Neural cell (in vitro differentiated cells): ENCODE data around the gene C14orf180. TPM values are rescaled to one million over a fixed set of nuclear protein-coding genes. Genes with fewer than 3 reads are reported as not detected.

Experiments
- H2AFZ ChIP-seq: fragments of 200-600, 300-800 bp; sonication (generic), shearing (Covaris generic); 2 replicates; pipeline ENCODE4 v1.6.0; 2014; ENCODE audit warnings: low read depth, mild to moderate bottlenecking, antibody characterized with exemption, low read length, moderate library complexity
- H3F3A ChIP-seq: fragments of 200-600 bp; shearing (Covaris generic); 2 replicates; pipeline ENCODE4 v1.6.1; 2016; ENCODE audit warnings: mild to moderate bottlenecking, moderate library complexity, mixed read lengths, antibody characterized with exemption, low read length; ENCODE audit not compliant: insufficient read depth, poor library complexity, severe bottlenecking
- H3K27ac ChIP-seq: fragments of 200-600, 300-800 bp; sonication (generic), shearing (Covaris generic); 2 replicates; pipeline ENCODE4 v1.5.1; 2014; ENCODE audit warnings: mild to moderate bottlenecking, low read length, moderate library complexity
- H3K27me3 ChIP-seq: fragments of 300-800, 200-600 bp; sonication (generic), shearing (Covaris generic); 2 replicates; pipeline ENCODE4 v1.6.0; 2014; ENCODE audit warnings: mild to moderate bottlenecking, low read depth, low read length, moderate library complexity; ENCODE audit not compliant: insufficient read depth
- H3K36me3 ChIP-seq: fragments of 300-800, 200-600 bp; sonication (generic), shearing (Covaris generic); 2 replicates; pipeline ENCODE4 v1.5.1; 2014; ENCODE audit warnings: mild to moderate bottlenecking, antibody characterized with exemption, low read length, moderate library complexity; ENCODE audit not compliant: insufficient read depth
- H3K4me2 ChIP-seq: fragments of 300-800, 200-600 bp; sonication (generic), shearing (Covaris generic); 2 replicates; pipeline ENCODE4 v1.6.0; 2014; ENCODE audit warnings: mild to moderate bottlenecking, low read length
- H3K4me3 ChIP-seq: fragments of 300-800, 200-600 bp; sonication (generic), shearing (Covaris generic); 2 replicates; pipeline ENCODE4 v1.5.1; 2014; ENCODE audit warnings: mild to moderate bottlenecking, low read length, moderate library complexity
- H3K79me2 ChIP-seq: fragments of 200-600 bp; shearing (Covaris generic); replicated peaks from 2 replicates; pipeline ENCODE4 v1.6.0; 2014; ENCODE audit warnings: mild to moderate bottlenecking, low read length, moderate library complexity; ENCODE audit not compliant: insufficient read depth
- H3K9ac ChIP-seq: fragments of 300-800, 200-600 bp; sonication (generic), shearing (Covaris generic); 2 replicates; pipeline ENCODE4 v1.6.1; 2016; ENCODE audit warnings: mild to moderate bottlenecking, low read length, mixed read lengths
- H3K9me2 ChIP-seq: fragments of 200-600 bp; shearing (Covaris generic); 2 replicates; pipeline ENCODE4 v1.6.1; 2016; ENCODE audit warnings: mild to moderate bottlenecking, low read length, mixed read lengths; ENCODE audit not compliant: insufficient read depth
- H3K9me3 ChIP-seq: fragments of 200-600, 300-800 bp; sonication (generic), shearing (Covaris generic); 2 replicates; pipeline ENCODE4 v1.6.1; 2016; ENCODE audit warnings: mild to moderate bottlenecking, mixed run types, low read length, moderate library complexity, mixed read lengths
- H4K20me1 ChIP-seq: fragments of 200-600 bp; shearing (Covaris generic); 2 replicates; pipeline ENCODE4 v1.6.1; 2016; ENCODE audit warnings: mild to moderate bottlenecking, mixed run types; ENCODE audit not compliant: insufficient read depth
- EP300 ChIP-seq: fragments of 450-650 bp; conservative IDR thresholded peaks from 2 replicates; pipeline ENCODE4 v1.6.1; 2014; ENCODE audit warnings: antibody characterized with exemption, mild to moderate bottlenecking, moderate library complexity; ENCODE audit not compliant: poor library complexity, severe bottlenecking
- EZH2 ChIP-seq: fragments of 200-600, 300-800 bp; shearing (Covaris generic), sonication (generic); IDR thresholded peaks from 2 replicates; pipeline ENCODE4 v1.6.1; 2014; ENCODE audit warnings: antibody characterized with exemption, low read length, borderline replicate concordance, mild to moderate bottlenecking; ENCODE audit not compliant: insufficient read depth, poor library complexity, severe bottlenecking
- MXI1 ChIP-seq: fragments of 450-650 bp; conservative IDR thresholded peaks from 2 replicates; pipeline ENCODE4 v1.6.1; 2014; ENCODE audit warnings: antibody characterized with exemption, mild to moderate bottlenecking; ENCODE audit not compliant: poor library complexity, severe bottlenecking
- POLR2AphosphoS5 ChIP-seq: IDR thresholded peaks from 2 replicates; pipeline ENCODE4 v1.6.1; 2012
- RAD21 ChIP-seq: fragments of 450-650 bp; conservative IDR thresholded peaks from 2 replicates; pipeline ENCODE4 v1.6.1; 2014; ENCODE audit warnings: antibody characterized with exemption, mild to moderate bottlenecking, moderate library complexity
- SMC3 ChIP-seq: fragments of 450-650 bp; conservative IDR thresholded peaks from 2 replicates; pipeline ENCODE4 v1.6.1; 2014; ENCODE audit warnings: antibody characterized with exemption, mild to moderate bottlenecking, moderate library complexity; ENCODE audit not compliant: poor library complexity
- TAF1 ChIP-seq: IDR thresholded peaks from 2 replicates; pipeline ENCODE4 v1.6.1; 2012; ENCODE audit warnings: low read depth
- polyA plus RNA-seq: library from polyadenylated mRNA; depleted of rRNA; stranded (reverse); fragments of >200 nt; gene quantifications from 2 replicates; pipeline ENCODE4 v1.2.3, GENCODE V29; 2014
- TF ChIP-seq, protein P1 (sequence below): fragments of 450-650 bp; IDR thresholded peaks from 2 replicates; pipeline ENCODE4 v1.5.1; 2014; ENCODE audit warnings: antibody characterized with exemption, mild to moderate bottlenecking, moderate library complexity; ENCODE audit not compliant: poor library complexity, severe bottlenecking
- TF ChIP-seq, protein P2 (sequence below): IDR thresholded peaks from 2 replicates; pipeline ENCODE4 v1.6.1; 2012; ENCODE audit warnings: borderline replicate concordance

The C14orf180 gene
- polyA plus RNA-seq, 1 donor from 2014 or later = not detected

- H3K79me2 ChIP-seq = no peaks in the 10 kb centered on the region
- no peak for TF ChIP-seq TAF1
- TF ChIP-seq EP300 = no peak
- TF ChIP-seq, protein P1, sequence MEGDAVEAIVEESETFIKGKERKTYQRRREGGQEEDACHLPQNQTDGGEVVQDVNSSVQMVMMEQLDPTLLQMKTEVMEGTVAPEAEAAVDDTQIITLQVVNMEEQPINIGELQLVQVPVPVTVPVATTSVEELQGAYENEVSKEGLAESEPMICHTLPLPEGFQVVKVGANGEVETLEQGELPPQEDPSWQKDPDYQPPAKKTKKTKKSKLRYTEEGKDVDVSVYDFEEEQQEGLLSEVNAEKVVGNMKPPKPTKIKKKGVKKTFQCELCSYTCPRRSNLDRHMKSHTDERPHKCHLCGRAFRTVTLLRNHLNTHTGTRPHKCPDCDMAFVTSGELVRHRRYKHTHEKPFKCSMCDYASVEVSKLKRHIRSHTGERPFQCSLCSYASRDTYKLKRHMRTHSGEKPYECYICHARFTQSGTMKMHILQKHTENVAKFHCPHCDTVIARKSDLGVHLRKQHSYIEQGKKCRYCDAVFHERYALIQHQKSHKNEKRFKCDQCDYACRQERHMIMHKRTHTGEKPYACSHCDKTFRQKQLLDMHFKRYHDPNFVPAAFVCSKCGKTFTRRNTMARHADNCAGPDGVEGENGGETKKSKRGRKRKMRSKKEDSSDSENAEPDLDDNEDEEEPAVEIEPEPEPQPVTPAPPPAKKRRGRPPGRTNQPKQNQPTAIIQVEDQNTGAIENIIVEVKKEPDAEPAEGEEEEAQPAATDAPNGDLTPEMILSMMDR = no peak
- TF ChIP-seq MXI1 = no peak
- no peak for TF ChIP-seq EZH2
- no peak for TF ChIP-seq RAD21
- no peak for TF ChIP-seq SMC3
- no peak for TF ChIP-seq POLR2AphosphoS5
- TF ChIP-seq, protein P2, sequence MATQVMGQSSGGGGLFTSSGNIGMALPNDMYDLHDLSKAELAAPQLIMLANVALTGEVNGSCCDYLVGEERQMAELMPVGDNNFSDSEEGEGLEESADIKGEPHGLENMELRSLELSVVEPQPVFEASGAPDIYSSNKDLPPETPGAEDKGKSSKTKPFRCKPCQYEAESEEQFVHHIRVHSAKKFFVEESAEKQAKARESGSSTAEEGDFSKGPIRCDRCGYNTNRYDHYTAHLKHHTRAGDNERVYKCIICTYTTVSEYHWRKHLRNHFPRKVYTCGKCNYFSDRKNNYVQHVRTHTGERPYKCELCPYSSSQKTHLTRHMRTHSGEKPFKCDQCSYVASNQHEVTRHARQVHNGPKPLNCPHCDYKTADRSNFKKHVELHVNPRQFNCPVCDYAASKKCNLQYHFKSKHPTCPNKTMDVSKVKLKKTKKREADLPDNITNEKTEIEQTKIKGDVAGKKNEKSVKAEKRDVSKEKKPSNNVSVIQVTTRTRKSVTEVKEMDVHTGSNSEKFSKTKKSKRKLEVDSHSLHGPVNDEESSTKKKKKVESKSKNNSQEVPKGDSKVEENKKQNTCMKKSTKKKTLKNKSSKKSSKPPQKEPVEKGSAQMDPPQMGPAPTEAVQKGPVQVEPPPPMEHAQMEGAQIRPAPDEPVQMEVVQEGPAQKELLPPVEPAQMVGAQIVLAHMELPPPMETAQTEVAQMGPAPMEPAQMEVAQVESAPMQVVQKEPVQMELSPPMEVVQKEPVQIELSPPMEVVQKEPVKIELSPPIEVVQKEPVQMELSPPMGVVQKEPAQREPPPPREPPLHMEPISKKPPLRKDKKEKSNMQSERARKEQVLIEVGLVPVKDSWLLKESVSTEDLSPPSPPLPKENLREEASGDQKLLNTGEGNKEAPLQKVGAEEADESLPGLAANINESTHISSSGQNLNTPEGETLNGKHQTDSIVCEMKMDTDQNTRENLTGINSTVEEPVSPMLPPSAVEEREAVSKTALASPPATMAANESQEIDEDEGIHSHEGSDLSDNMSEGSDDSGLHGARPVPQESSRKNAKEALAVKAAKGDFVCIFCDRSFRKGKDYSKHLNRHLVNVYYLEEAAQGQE = no peak
- H3K4me2 ChIP-seq = no peak overlapping the region
- H3K9me3 ChIP-seq = no peaks in the 10 kb centered on the region
- no peak overlapping the region for H2AFZ ChIP-seq
- H3K27ac ChIP-seq = no peak overlapping the region
- no peaks in the 10 kb centered on the region for H3F3A ChIP-seq
- H3K36me3 ChIP-seq = no peaks in the 10 kb centered on the region
- H3K9ac ChIP-seq = no peak overlapping the region
- H3K27me3 ChIP-seq = no peaks in the 10 kb centered on the region
- H4K20me1 ChIP-seq = no peaks in the 10 kb centered on the region
- no peak overlapping the region for H3K4me3 ChIP-seq
- H3K9me2 ChIP-seq = no peaks in the 10 kb centered on the region
Observed at GRCh38 chr14:104559804-104560585, 19.6 kb upstream of the C14orf180 start.

DNA sequence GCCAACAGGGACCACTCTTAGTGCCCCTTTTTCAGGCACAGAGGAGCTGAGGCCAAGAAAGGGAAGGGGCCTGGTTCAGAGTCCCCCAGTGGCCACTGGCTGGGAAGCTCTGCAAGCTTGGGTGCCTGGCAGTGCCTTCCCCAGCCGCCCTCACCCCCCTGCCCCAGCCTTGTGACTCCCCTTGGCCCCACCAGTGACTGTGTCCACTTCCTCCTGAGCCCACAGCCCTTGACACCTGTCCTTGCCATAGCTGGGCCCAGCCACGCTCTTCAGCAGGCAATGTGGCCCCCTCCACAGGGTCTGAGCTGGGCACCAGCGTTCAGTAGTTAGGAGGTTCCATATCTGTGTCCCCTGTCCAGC is 19.0 kb upstream of the C14orf180 start:
- Histone ChIP-seq H3K4me3 (no peak overlapping the region), H3K9me2 (no peaks in the 10 kb centered on the region), H3K4me2 (no peak overlapping the region), H3F3A (no peaks in the 10 kb centered on the region), H4K20me1 (no peaks in the 10 kb centered on the region), H3K27ac (no peak overlapping the region), H2AFZ (no peak overlapping the region), H3K9ac (no peak overlapping the region), H3K79me2 (no peaks in the 10 kb centered on the region), H3K27me3 (no peaks in the 10 kb centered on the region), H3K36me3 (no peaks in the 10 kb centered on the region), H3K9me3 (no peaks in the 10 kb centered on the region)
- TF ChIP-seq POLR2AphosphoS5 (no peak), EZH2 (no peak), SMC3 (no peak), MXI1 (no peak), RAD21 (no peak), EP300 (no peak), TAF1 (no peak)
- TF ChIP-seq, protein P2 = no peak
- TF ChIP-seq, protein P1 = no peak
